ENCODE results near the gene PM20D2.

The PM20D2 gene

DNA sequence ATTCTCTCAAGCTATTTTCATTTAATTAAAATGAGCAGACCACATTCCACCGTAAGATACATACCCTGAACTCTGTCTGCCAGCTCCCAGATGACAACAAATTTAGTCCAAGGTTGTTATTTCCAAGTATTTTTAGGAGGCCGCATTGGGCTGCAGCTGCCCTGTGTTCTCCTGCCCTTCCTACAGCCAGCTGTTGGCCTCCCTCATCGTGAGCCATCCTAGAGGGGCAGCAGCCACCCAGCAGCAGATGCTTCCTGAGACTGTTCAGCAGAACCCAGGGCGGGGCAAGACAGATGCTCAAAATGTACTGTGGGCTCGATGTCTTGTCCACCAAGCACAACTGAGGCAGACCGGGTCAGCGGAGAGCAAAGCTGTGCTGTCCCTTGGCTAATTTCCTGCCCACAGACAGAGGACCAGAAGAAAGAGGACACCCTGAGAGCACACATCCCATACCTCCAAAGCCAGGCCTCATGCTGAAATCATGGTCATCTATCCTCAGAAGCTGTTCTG lies 54.9 kb downstream of the PM20D2 start:
- H3K27ac Mint-ChIP-seq: no peak overlapping the region
- no peak overlapping the region for H3K4me3 Mint-ChIP-seq
- no peaks in the 10 kb centered on the region for H3K4me1 Mint-ChIP-seq
- no peaks in the 10 kb centered on the region for H3K36me3 Mint-ChIP-seq
- H3K9me3 Mint-ChIP-seq: no peaks in the 10 kb centered on the region
- peaks cover 0 to 4% of the 10 kb centered on the region in 2 donors for H3K27me3 Mint-ChIP-seq
- no peak for DNase-seq
- ATAC-seq (replicated peaks): no peak

DNA sequence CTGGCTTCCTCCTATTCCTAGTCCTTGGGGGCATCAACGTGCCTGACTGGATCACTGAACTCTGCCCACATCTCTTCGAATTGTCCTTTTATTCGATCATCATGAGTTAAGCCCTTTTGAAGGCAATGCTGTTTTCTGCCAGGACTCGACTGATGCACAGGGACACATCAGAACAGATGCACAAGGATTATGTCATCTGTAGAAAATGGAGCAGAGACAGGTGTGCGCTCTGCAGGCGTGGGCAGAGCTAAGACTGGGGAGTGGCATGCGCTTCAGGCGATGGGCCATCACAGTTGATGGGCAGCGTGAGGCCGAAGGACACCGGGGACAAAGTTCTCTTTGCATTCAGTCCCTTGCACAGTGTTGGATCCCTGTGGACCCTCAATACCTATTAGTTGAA lies 58.2 kb downstream of the PM20D2 start:
- no peak for DNase-seq
- Mint-ChIP-seq H3K27ac (no peak overlapping the region), H3K36me3 (no peaks in the 10 kb centered on the region), H3K4me3 (no peak overlapping the region), H3K9me3 (no peaks in the 10 kb centered on the region), H3K4me1 (no peaks in the 10 kb centered on the region), H3K27me3 (peaks cover 0 to 4% of the 10 kb centered on the region in 2 donors)
- ATAC-seq (replicated peaks): no peak

DNA sequence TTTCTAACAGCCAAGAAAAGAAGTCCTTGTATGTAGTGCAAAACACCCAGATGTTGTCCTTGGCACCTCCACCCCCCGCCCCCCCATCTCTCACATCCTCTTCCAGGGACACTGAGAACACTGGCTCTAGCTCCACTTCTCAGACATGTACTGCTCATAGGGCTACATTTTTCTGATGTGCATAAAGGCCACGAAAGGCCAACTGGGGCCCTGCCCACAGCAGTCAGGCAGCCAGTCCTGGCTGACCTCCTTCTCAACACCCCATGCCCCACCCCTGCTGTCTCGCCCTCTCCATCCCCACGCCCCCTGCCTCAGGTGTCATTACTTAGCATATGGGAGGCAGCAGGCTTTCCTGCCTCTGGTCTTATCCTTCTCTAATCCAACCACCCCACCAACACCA lies 60.0 kb downstream of the PM20D2 start:
- Mint-ChIP-seq H3K36me3 (no peaks in the 10 kb centered on the region), H3K9me3 (no peaks in the 10 kb centered on the region), H3K27ac (no peak overlapping the region), H3K4me1 (no peaks in the 10 kb centered on the region), H3K4me3 (no peak overlapping the region), H3K27me3 (peaks cover 0 to 2% of the 10 kb centered on the region in 2 donors)
- ATAC-seq (replicated peaks) (peak; percentile 41 to 68), DNase-seq (no peak)

DNA sequence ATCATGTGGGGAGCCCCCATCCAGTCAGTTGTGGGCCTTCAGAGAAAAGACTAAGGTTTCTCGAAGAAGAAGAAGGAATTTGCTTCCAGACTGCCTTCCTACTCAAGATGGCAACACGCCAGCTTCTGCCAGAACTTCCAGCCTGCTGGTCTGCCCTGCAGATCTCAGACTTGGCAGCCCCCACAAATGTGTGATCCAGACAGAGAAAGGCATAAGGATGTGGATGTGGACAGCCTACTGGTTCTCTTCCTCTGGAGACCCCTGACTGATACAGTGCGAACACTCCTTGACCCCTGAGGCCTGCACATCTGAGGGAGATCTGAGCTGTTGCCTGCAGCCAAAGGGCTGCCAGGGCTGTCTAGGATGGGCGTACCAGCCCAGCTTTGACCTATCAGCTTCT lies 62.7 kb downstream of the PM20D2 start:
- H3K4me1 Mint-ChIP-seq: no peaks in the 10 kb centered on the region
- ATAC-seq (replicated peaks): no peak
- no peaks in the 10 kb centered on the region for H3K36me3 Mint-ChIP-seq
- no peaks in the 10 kb centered on the region for H3K9me3 Mint-ChIP-seq
- H3K4me3 Mint-ChIP-seq: no peak overlapping the region
- no peak overlapping the region for H3K27ac Mint-ChIP-seq
- H3K27me3 Mint-ChIP-seq: peaks cover 0 to 4% of the 10 kb centered on the region in 2 donors
- no peak for DNase-seq

DNA sequence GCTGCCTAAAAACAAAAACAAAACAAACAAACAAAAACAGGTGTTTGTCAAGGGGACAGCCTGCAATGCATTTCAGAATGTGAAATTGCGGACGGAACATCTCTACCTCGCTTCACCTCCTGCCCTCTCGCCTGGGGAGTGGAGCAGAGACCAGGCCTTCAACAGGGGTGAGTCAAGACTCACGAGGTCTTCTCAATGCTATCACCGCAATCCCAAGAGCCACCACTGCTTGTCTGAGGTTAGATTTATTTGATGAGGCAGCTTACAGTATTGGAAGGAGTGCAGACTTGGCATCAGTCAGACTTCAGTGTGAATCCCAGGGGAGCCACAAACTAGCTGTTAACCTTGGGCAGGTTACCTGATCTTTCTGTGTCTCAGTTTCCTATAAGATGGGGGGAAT lies 63.6 kb downstream of the PM20D2 start:
- no peaks in the 10 kb centered on the region for H3K9me3 Mint-ChIP-seq
- peaks cover 0 to 4% of the 10 kb centered on the region in 2 donors for H3K27me3 Mint-ChIP-seq
- ATAC-seq (replicated peaks): no peak
- H3K4me1 Mint-ChIP-seq: no peaks in the 10 kb centered on the region
- no peak overlapping the region for H3K27ac Mint-ChIP-seq
- no peak overlapping the region for H3K4me3 Mint-ChIP-seq
- no peak for DNase-seq
- H3K36me3 Mint-ChIP-seq: no peaks in the 10 kb centered on the region

DNA sequence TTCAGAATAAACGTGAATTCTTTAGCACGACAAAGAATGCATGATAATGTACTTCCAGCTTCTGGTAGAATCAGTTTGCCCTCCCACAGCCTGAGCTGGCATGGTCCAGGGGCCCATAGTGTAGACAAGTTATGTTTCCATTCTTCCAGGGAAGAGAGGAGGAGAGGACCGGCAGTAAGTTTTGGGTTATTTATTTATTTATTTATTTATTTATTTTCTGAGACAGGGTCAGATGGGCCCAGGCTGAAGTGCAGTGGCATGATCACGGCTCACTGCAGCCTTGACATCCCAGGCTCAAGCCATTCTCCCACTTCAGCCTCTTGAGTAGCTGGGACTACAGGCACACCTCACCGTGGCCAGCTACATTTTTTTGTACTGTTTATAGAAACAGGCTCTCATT lies 66.6 kb downstream of the PM20D2 start:
- Mint-ChIP-seq H3K4me3 (no peak overlapping the region), H3K4me1 (peaks cover 0 to 1% of the 10 kb centered on the region in 2 donors), H3K9me3 (no peaks in the 10 kb centered on the region), H3K27me3 (peaks cover 6 to 7% of the 10 kb centered on the region in 2 donors), H3K36me3 (no peaks in the 10 kb centered on the region), H3K27ac (no peak overlapping the region)
- DNase-seq (no peak), ATAC-seq (replicated peaks) (no peak)

DNA sequence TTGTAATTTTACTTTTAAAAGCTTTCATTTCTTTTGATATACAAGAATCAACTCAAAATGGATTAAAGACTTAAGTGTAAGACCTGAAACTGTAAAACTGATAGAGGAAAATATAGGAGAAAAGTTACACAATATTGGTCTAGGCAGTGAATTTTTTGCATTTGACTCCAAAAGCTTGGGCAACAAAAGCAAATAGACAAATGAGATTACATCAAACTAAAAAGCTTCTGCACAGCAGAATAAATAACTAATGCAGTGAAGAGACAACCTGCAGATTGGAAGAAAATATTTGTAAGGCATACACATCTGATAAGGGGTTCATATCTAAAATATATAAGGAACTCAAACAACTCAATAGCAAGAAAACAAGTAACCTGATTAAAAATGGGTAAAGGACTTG lies 68.3 kb downstream of the PM20D2 start:
- DNase-seq (no peak), ATAC-seq (replicated peaks) (no peak)
- Mint-ChIP-seq H3K4me3 (no peak overlapping the region), H3K9me3 (no peaks in the 10 kb centered on the region), H3K36me3 (no peaks in the 10 kb centered on the region), H3K27ac (no peak overlapping the region), H3K27me3 (peaks cover 9 to 11% of the 10 kb centered on the region in 2 donors), H3K4me1 (peaks cover 2 to 5% of the 10 kb centered on the region in 2 donors)
